Measurements from ENCODE around the gene IL23R.

IL23R gene

GRCh38 chr1:67242016-67242415, 75.8 kb downstream of the IL23R start:
- no peak overlapping the region for H3K4me3 ChIP-seq (ENCODE audit: low read depth, low read length)
- TF ChIP-seq, protein P1, sequence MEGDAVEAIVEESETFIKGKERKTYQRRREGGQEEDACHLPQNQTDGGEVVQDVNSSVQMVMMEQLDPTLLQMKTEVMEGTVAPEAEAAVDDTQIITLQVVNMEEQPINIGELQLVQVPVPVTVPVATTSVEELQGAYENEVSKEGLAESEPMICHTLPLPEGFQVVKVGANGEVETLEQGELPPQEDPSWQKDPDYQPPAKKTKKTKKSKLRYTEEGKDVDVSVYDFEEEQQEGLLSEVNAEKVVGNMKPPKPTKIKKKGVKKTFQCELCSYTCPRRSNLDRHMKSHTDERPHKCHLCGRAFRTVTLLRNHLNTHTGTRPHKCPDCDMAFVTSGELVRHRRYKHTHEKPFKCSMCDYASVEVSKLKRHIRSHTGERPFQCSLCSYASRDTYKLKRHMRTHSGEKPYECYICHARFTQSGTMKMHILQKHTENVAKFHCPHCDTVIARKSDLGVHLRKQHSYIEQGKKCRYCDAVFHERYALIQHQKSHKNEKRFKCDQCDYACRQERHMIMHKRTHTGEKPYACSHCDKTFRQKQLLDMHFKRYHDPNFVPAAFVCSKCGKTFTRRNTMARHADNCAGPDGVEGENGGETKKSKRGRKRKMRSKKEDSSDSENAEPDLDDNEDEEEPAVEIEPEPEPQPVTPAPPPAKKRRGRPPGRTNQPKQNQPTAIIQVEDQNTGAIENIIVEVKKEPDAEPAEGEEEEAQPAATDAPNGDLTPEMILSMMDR (IDR thresholded peaks at IDR 0.05; ENCODE audit: insufficient read depth, low read length, missing control alignments), result no peak
- ChIA-PET CTCF (interaction anchor here (0.9 kb wide), 1 partner anchor 258 kb away, joined by 6 read pairs; no protein-coding TSS in a partner anchor), POLR2A (no interaction called here)
- no peak for DNase-seq (ENCODE audit: low read depth, low spot score)

- no peak overlapping the region for H3K4me3 ChIP-seq (ENCODE audit: low read depth, low read length)
- TF ChIP-seq, protein P1 (IDR thresholded peaks at IDR 0.05; ENCODE audit: insufficient read depth, low read length, missing control alignments), result no peak
- no peak for DNase-seq (ENCODE audit: low read depth, low spot score)
- ChIA-PET POLR2A (no interaction called here), CTCF (interaction anchor here (0.9 to 1.1 kb wide), 2 partner anchors 22 to 250 kb away, joined by 3 read pairs; no protein-coding TSS in a partner anchor)
Observed at GRCh38 chr1:67250051-67250653, 83.9 kb downstream of the IL23R start.

GRCh38 chr1:67256291-67257172, 90.3 kb downstream of the IL23R start:
- DNase-seq (ENCODE audit: low read depth, low spot score), result no peak
- TF ChIP-seq, protein P1 (IDR thresholded peaks at IDR 0.05; ENCODE audit: insufficient read depth, low read length, missing control alignments), result no peak
- ChIA-PET POLR2A (no interaction called here), CTCF (interaction anchor here (1.0 kb wide), 1 partner anchor 8 kb away, joined by 3 read pairs; no protein-coding TSS in a partner anchor)
- H3K4me3 ChIP-seq (ENCODE audit: low read depth, low read length), result no peak overlapping the region

DNA sequence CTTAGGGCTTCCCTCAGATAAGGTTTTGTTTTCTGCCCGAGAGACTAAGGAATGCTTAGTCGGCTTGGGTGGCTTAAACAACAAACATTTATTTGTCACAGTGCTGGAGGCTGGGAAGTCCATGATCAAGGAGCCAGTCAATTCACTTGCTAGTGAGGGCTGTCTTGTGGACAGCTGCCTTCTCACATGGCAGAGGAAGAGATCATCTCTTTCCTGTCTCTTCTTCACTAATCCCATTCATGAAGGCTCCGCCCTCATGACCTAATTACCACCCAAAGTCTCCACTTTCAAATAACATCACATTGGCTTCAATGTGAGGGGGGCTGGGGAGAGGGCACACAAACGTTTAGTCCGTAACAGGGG, 90.9 kb downstream of the IL23R start:
- no peak for DNase-seq (ENCODE audit: low read depth, low spot score)
- no peak overlapping the region for H3K4me3 ChIP-seq (ENCODE audit: low read depth, low read length)
- ChIA-PET CTCF (interaction anchor here (1.0 kb wide), 1 partner anchor 9 kb away, joined by 3 read pairs; no protein-coding TSS in a partner anchor), POLR2A (no interaction called here)
- TF ChIP-seq, protein P1 (IDR thresholded peaks at IDR 0.05; ENCODE audit: insufficient read depth, low read length, missing control alignments), result no peak

GRCh38 chr1:67261680-67262079, 95.4 kb downstream of the IL23R start:
- DNase-seq (ENCODE audit: low read depth, low spot score), result no peak
- H3K4me3 ChIP-seq (ENCODE audit: low read depth, low read length), result no peak overlapping the region
- CTCF ChIA-PET, result interaction anchor here (1.0 kb wide), 2 partner anchors 49 to 228 kb away, joined by 3 read pairs; no protein-coding TSS in a partner anchor

More at GRCh38 chr1:67261680-67262079, 95.4 kb downstream of the IL23R start:
- TF ChIP-seq, protein P1 (IDR thresholded peaks at IDR 0.05; ENCODE audit: insufficient read depth, low read length, missing control alignments), result peak; percentile 1
- POLR2A ChIA-PET, result no interaction called here

Measured in AG04449 (cell line).